Measurements from ENCODE around the gene OR5AS1. TPM values are rescaled to one million over a fixed set of nuclear protein-coding genes. Genes with fewer than 3 reads are reported as not detected.

OR5AS1 gene
- total RNA-seq, 1 donor from 2014 or later: not detected

Other genes with a start within 250 kb of the OR5AS1 start
- gene OR5D14, start 232.1 kb upstream of the OR5AS1 start, total RNA-seq: not detected in 2 replicates
- gene OR5L1, start 216.3 kb upstream of the OR5AS1 start, total RNA-seq: not detected in 2 replicates
- not detected in 2 replicates for gene OR5D18, start 208.0 kb upstream of the OR5AS1 start, total RNA-seq
- not detected in 2 replicates for gene OR5L2, start 200.4 kb upstream of the OR5AS1 start, total RNA-seq
- gene OR5D16, start 188.9 kb upstream of the OR5AS1 start, total RNA-seq: not detected in 2 replicates
- not detected in 2 replicates for gene TRIM51, start 144.4 kb upstream of the OR5AS1 start, total RNA-seq
- gene OR5W2, start 113.1 kb upstream of the OR5AS1 start, total RNA-seq: not detected in 2 replicates
- gene OR5I1, start 91.3 kb upstream of the OR5AS1 start, total RNA-seq: not detected in 2 replicates
- not detected in 2 replicates for gene OR10AG1, start 57.7 kb upstream of the OR5AS1 start, total RNA-seq
- gene OR5F1, start 33.0 kb upstream of the OR5AS1 start, total RNA-seq: not detected in 2 replicates
- not detected in 2 replicates for gene OR8I2, start 65.7 kb downstream of the OR5AS1 start, total RNA-seq
- gene OR8H2, start 76.0 kb downstream of the OR5AS1 start, total RNA-seq: not detected in 2 replicates
- not detected in 2 replicates for gene OR8H3, start 94.7 kb downstream of the OR5AS1 start, total RNA-seq
- not detected in 2 replicates for gene OR8J3, start 112.5 kb downstream of the OR5AS1 start, total RNA-seq
- not detected in 2 replicates for gene OR8K5, start 132.7 kb downstream of the OR5AS1 start, total RNA-seq
- not detected in 2 replicates for gene OR5J2, start 149.0 kb downstream of the OR5AS1 start, total RNA-seq
- gene OR5T2, start 206.6 kb downstream of the OR5AS1 start, total RNA-seq: not detected in 2 replicates
- gene OR5T3, start 224.6 kb downstream of the OR5AS1 start, total RNA-seq: not detected in 2 replicates
- gene OR5T1, start 246.5 kb downstream of the OR5AS1 start, total RNA-seq: not detected in 2 replicates

All from activated T-helper 2 cell treated with anti-CD3 and anti-CD28 coated beads, Interferon-gamma antibody, Interleukin-2, Interleukin-4, amounts not matched to agents 10 μg/mL and 5 μg/mL and 100 μg/mL, durations not matched to agents 14 hours and 24 hours and 36 hours (primary cell).